ENCODE measurements around the gene RFPL3.

DNA sequence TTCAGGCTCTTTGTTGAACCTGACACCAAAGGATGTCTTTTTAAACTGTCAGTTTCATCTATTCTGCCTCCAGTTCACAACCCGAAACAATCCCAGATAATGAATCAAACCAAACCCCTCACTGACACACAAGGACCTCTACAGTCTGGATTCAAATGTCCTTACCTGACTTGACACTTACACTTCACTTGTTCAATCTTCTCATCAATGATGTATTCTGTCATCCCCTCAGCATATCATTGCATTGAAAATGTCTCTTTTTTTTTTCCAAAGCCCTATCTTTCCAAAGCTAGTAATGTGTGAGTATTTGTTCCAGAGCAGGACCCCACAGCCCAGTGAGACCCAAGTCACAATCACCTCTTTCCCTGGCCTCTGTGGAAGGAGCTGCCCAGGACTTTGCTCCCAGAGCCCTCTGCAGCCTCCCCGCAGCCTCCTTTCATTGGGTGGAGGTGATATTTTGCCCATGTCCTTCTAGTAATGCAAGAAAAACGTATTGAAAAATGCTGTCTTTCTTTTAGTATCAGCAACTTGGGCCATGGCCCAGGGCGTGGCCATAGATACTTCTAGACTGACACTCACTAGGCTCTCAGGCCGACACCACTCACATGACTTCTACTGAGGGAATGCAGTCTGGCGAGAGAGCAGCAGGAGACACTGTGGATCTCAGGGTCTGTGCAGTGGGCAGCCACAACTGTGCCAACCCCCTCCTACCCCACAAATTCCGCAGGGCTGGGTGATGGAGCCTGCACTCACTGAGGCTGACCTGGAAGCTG, 18.2 kb downstream of the RFPL3 start:
- TF ChIP-seq, protein P1, sequence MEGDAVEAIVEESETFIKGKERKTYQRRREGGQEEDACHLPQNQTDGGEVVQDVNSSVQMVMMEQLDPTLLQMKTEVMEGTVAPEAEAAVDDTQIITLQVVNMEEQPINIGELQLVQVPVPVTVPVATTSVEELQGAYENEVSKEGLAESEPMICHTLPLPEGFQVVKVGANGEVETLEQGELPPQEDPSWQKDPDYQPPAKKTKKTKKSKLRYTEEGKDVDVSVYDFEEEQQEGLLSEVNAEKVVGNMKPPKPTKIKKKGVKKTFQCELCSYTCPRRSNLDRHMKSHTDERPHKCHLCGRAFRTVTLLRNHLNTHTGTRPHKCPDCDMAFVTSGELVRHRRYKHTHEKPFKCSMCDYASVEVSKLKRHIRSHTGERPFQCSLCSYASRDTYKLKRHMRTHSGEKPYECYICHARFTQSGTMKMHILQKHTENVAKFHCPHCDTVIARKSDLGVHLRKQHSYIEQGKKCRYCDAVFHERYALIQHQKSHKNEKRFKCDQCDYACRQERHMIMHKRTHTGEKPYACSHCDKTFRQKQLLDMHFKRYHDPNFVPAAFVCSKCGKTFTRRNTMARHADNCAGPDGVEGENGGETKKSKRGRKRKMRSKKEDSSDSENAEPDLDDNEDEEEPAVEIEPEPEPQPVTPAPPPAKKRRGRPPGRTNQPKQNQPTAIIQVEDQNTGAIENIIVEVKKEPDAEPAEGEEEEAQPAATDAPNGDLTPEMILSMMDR (IDR thresholded peaks at IDR 0.05), result no peak
- TF ChIP-seq SIN3A (IDR thresholded peaks at IDR 0.05; ENCODE audit: borderline replicate concordance, insufficient read depth, low read depth, low read length), result no peak
- TF ChIP-seq POLR2AphosphoS5 (IDR thresholded peaks at IDR 0.05; ENCODE audit: low read depth, low read length), result no peak
